Peyer's patch (tissue), 4 donors: Measurements from ENCODE around the gene SERHL2. TPM values are rescaled to one million over a fixed set of nuclear protein-coding genes. Genes with fewer than 3 reads are reported as not detected.
"Not testable (repeated sequence)": the region's sequence is repeated elsewhere in the genome, so short reads cannot be mapped to it uniquely, and the experiment has no call there.

Experiments
- DNase-seq, 3 donors: peaks; one replicate each; pipeline ENCODE4 v3.0.0-alpha.2; 2017 to 2019
- H3K27ac ChIP-seq, 4 donors: fragments of 200-600 bp; sonication (generic); one replicate each; pipeline ENCODE4 v1.5.1; 2016 to 2019
- H3K27me3 ChIP-seq, 2 donors: fragments of 200-600 bp; sonication (generic); one replicate each; pipeline ENCODE4 v1.5.1; 2019
- H3K36me3 ChIP-seq, 3 donors: fragments of 200-600 bp; sonication (generic); one replicate each; pipeline ENCODE4 v1.5.1; 2016 to 2019
- H3K4me1 ChIP-seq, 4 donors: fragments of 200-600 bp; sonication (generic); one replicate each; pipeline ENCODE4 v1.5.1; 2016 to 2019
- H3K4me3 ChIP-seq, 4 donors: fragments of 200-600 bp; sonication (generic); 1 replicate in 3 of 4; 2 replicates in 1 of 4; pipeline ENCODE4 v1.5.1; 2016 to 2019; ENCODE audit warnings: mild to moderate bottlenecking in 1 of 4
- H3K9me3 ChIP-seq, 4 donors: fragments of 200-600 bp; sonication (generic); one replicate each; pipeline ENCODE4 v1.5.1; 2016 to 2019; ENCODE audit warnings: mild to moderate bottlenecking in 1 of 4
- CTCF ChIP-seq, 6 experiments: fragments of 450-650 bp in 4 of 6; fragments of 200-600 bp in 2 of 6; sonication (generic) in 1 of 6; IDR thresholded peaks; one replicate each; pipeline ENCODE4 v1.5.1; 2017 to 2019; ENCODE audit warnings: antibody characterized with exemption in 6 of 6, mild to moderate bottlenecking in 3 of 6, moderate library complexity in 1 of 6
- POLR2A ChIP-seq, 2 donors: fragments of 450-650 bp; IDR thresholded peaks; one replicate each; pipeline ENCODE4 v1.5.1; 2017; ENCODE audit warnings: antibody characterized with exemption in 2 of 2, mild to moderate bottlenecking in 2 of 2, moderate library complexity in 2 of 2
- total RNA-seq, 4 donors: library from RNA; depleted of rRNA; stranded (reverse); fragments of >200 nt; gene quantifications; one replicate each; pipeline ENCODE4 v1.1.0, GENCODE V29; 2016

SERHL2 gene
- total RNA-seq, 4 donors from 2014 or later, result 1.7 to 11.6 (median 3.2) TPM; not detected in 1

- Histone ChIP-seq H3K27ac (no peak overlapping the region), H3K9me3 (no peaks in the 10 kb centered on the region), H3K36me3 (peaks cover 0 to 56% (median 0%) of the 10 kb centered on the region in 3 donors), H3K4me3 (no peak overlapping the region), H3K4me1 (peaks cover 0 to 10% (median 0%) of the 10 kb centered on the region in 4 donors), H3K27me3 (no peaks in the 10 kb centered on the region)
- no peak for DNase-seq
- TF ChIP-seq POLR2A (IDR thresholded peaks at IDR 0.05) (no peak), CTCF (IDR thresholded peaks at IDR 0.05) (no peak)
Observed at GRCh38 chr22:42604403-42604802, 50.6 kb downstream of the SERHL2 start.

GRCh38 chr22:42607641-42608040, 53.9 kb downstream of the SERHL2 start:
- not testable (repeated sequence) for H3K27ac ChIP-seq, H3K27me3 ChIP-seq, H3K9me3 ChIP-seq, H3K4me3 ChIP-seq, DNase-seq
- H3K4me1 ChIP-seq, result peaks cover 0 to 33% (median 3%) of the 10 kb centered on the region in 4 donors
- peaks cover 0 to 26% (median 0%) of the 10 kb centered on the region in 3 donors for H3K36me3 ChIP-seq

GRCh38 chr22:42608136-42608822, 54.5 kb downstream of the SERHL2 start:
- peaks cover 0 to 23% (median 0%) of the 10 kb centered on the region in 3 donors for H3K36me3 ChIP-seq
- no peak for TF ChIP-seq POLR2A (IDR thresholded peaks at IDR 0.05)
- no peak for TF ChIP-seq CTCF (IDR thresholded peaks at IDR 0.05)
- no peak overlapping the region for H3K4me3 ChIP-seq
- no peaks in the 10 kb centered on the region for H3K9me3 ChIP-seq
- DNase-seq, result no peak
- no peak overlapping the region for H3K27ac ChIP-seq
- H3K4me1 ChIP-seq, result peaks cover 4 to 39% (median 9%) of the 10 kb centered on the region in 4 donors
- no peaks in the 10 kb centered on the region for H3K27me3 ChIP-seq

- peaks cover 4 to 42% (median 13%) of the 10 kb centered on the region in 4 donors for H3K4me1 ChIP-seq
- H3K27me3 ChIP-seq, result no peaks in the 10 kb centered on the region
- H3K27ac ChIP-seq, result peak overlapping the region in 2 of 4 donors; percentile 22 to 26
- no peak for TF ChIP-seq POLR2A (IDR thresholded peaks at IDR 0.05)
- TF ChIP-seq CTCF (IDR thresholded peaks at IDR 0.05), result no peak
- H3K4me3 ChIP-seq, result no peak overlapping the region
- H3K36me3 ChIP-seq, result peaks cover 0 to 23% (median 0%) of the 10 kb centered on the region in 3 donors
- no peak for DNase-seq
- no peaks in the 10 kb centered on the region for H3K9me3 ChIP-seq
Observed at GRCh38 chr22:42608823-42609361, 55.1 kb downstream of the SERHL2 start.

GRCh38 chr22:42610186-42610585, 56.4 kb downstream of the SERHL2 start:
- peaks cover 4 to 42% (median 13%) of the 10 kb centered on the region in 4 donors for H3K4me1 ChIP-seq
- peaks cover 0 to 19% (median 0%) of the 10 kb centered on the region in 3 donors for H3K36me3 ChIP-seq

More at GRCh38 chr22:42610186-42610585, 56.4 kb downstream of the SERHL2 start:
- no peak for TF ChIP-seq POLR2A (IDR thresholded peaks at IDR 0.05)
- TF ChIP-seq CTCF (IDR thresholded peaks at IDR 0.05), result no peak
- no peaks in the 10 kb centered on the region for H3K9me3 ChIP-seq
- no peak for DNase-seq
- no peaks in the 10 kb centered on the region for H3K27me3 ChIP-seq
- H3K27ac ChIP-seq, result peak overlapping the region in 1 of 4 donors; percentile 0
- H3K4me3 ChIP-seq, result no peak overlapping the region
